H1 (cell line): ENCODE data around the gene ADARB2. TPM values are rescaled to one million over a fixed set of nuclear protein-coding genes. Genes with fewer than 3 reads are reported as not detected.

ENCODE experiments used
- CTCF ChIA-PET: fragments of 300-600 bp; sonication (Branson Sonifier 250); formaldehyde crosslinking; loops from one replicate; lab custom pipeline; 2021; ENCODE audit not compliant: partially characterized antibody; lab: Charles Lee
- POLR2A ChIA-PET: fragments of 300-600 bp; sonication (Branson Sonifier 250); formaldehyde crosslinking; loops from one replicate; lab custom pipeline; 2021; ENCODE audit warnings: inconsistent platforms; ENCODE audit not compliant: partially characterized antibody; lab: Charles Lee
- DNase-seq, 2 experiments: peaks; one replicate each; pipeline versions ENCODE4 v3.0.0 to v3.0.0-alpha.2; 2010 to 2022; ENCODE audit warnings: low spot score in 2 of 2, low read depth in 1 of 2, mixed read lengths in 1 of 2
- FAIRE-seq: peaks from 2 replicates; lab custom pipeline; 2011; peaks lifted over from hg19 to GRCh38; lab: Jason Lieb, UNC
- H2AFZ ChIP-seq: 2 replicates; pipeline ENCODE4 v1.8.1; 2012; ENCODE audit warnings: low read length, inconsistent platforms
- H2AK5ac ChIP-seq: 2 replicates; pipeline ENCODE4 v1.6.1; 2013; ENCODE audit warnings: low read depth, low read length
- H2BK120ac ChIP-seq: replicated peaks from 2 replicates; pipeline ENCODE3; 2013; ENCODE audit warnings: low read depth, low read length, inconsistent platforms
- H2BK12ac ChIP-seq: 2 replicates; pipeline ENCODE4 v1.6.1; 2013; ENCODE audit warnings: low read depth, low read length
- H2BK15ac ChIP-seq: 2 replicates; pipeline ENCODE4 v1.6.1; 2013; ENCODE audit warnings: low read length
- H2BK20ac ChIP-seq: 2 replicates; pipeline ENCODE4 v1.6.1; 2013; ENCODE audit warnings: low read length
- H2BK5ac ChIP-seq: 2 replicates; pipeline ENCODE4 v1.6.1; 2013; ENCODE audit warnings: low read depth, low read length
- H3K14ac ChIP-seq: 2 replicates; pipeline ENCODE4 v1.6.1; 2013; ENCODE audit warnings: inconsistent platforms; ENCODE audit not compliant: insufficient read length
- H3K18ac ChIP-seq: 2 replicates; pipeline ENCODE4 v1.6.1; 2013; ENCODE audit warnings: low read length; ENCODE audit errors: extremely low read depth
- H3K23ac ChIP-seq: 2 replicates; pipeline ENCODE4 v1.6.1; 2013; ENCODE audit warnings: inconsistent platforms; ENCODE audit not compliant: insufficient read length
- H3K23me2 ChIP-seq: 2 replicates; pipeline ENCODE4 v1.6.1; 2013; ENCODE audit warnings: low read depth, low read length
- H3K27ac ChIP-seq: 2 replicates; pipeline ENCODE4 v1.6.1; 2011; ENCODE audit warnings: low read depth, low read length, inconsistent platforms
- H3K27me3 ChIP-seq, 4 experiments: replicated peaks in 1 of 4; 1 replicate in 1 of 4; 2 replicates in 3 of 4; pipeline versions ENCODE4 v1.6.1 to v1.8.1; 2011 to 2013; ENCODE audit warnings: low read length in 3 of 4, mild to moderate bottlenecking in 3 of 4, inconsistent platforms in 2 of 4, mixed read lengths in 2 of 4, moderate library complexity in 1 of 4; ENCODE audit not compliant: control insufficient read depth in 3 of 4, insufficient read depth in 3 of 4; ENCODE audit errors: extremely low read depth in 1 of 4
- H3K36me3 ChIP-seq, 4 experiments: 2 replicates each; pipeline versions ENCODE4 v1.6.1 to v1.8.1; 2011 to 2013; ENCODE audit warnings: mild to moderate bottlenecking in 4 of 4, low read length in 3 of 4, moderate library complexity in 2 of 4, control low read depth in 1 of 4, inconsistent platforms in 1 of 4; ENCODE audit not compliant: insufficient read depth in 4 of 4, control insufficient read depth in 2 of 4
- H3K4ac ChIP-seq: replicated peaks from 2 replicates; pipeline ENCODE3; 2013; ENCODE audit warnings: low read length, low read depth, mixed read lengths, inconsistent platforms; ENCODE audit not compliant: insufficient read length
- H3K4me1 ChIP-seq, 4 experiments: replicated peaks in 1 of 4; 1 replicate in 1 of 4; 2 replicates in 3 of 4; pipeline versions ENCODE4 v1.6.1 to v1.8.1; 2011 to 2013; ENCODE audit warnings: low read length in 3 of 4, inconsistent platforms in 2 of 4, mixed read lengths in 1 of 4; ENCODE audit not compliant: insufficient read depth in 4 of 4, control insufficient read depth in 3 of 4
- H3K4me2 ChIP-seq, 2 experiments: 2 replicates each; pipeline versions ENCODE4 v1.6.1 to v1.8.1; 2011 to 2013; ENCODE audit warnings: low read depth in 2 of 2, low read length in 2 of 2, control low read depth in 1 of 2, inconsistent platforms in 1 of 2, mild to moderate bottlenecking in 1 of 2; ENCODE audit not compliant: insufficient read depth in 1 of 2
- H3K4me3 ChIP-seq, 4 experiments: fragments of 200-600, 300-600 bp in 1 of 4; sonication (generic), shearing (Covaris generic), sonication (Bioruptor Twin) in 1 of 4; 2 replicates each; pipeline versions ENCODE4 v1.5.1 to v1.8.1; 2011 to 2016; ENCODE audit warnings: low read length in 4 of 4, low read depth in 3 of 4, control low read depth in 2 of 4, inconsistent platforms in 2 of 4, mild to moderate bottlenecking in 2 of 4, mixed read lengths in 1 of 4, moderate library complexity in 1 of 4; ENCODE audit not compliant: insufficient read depth in 2 of 4; ENCODE audit errors: extremely low read depth in 1 of 4
- H3K56ac ChIP-seq: replicated peaks from 2 replicates; pipeline ENCODE3; 2013; ENCODE audit warnings: low read depth, mild to moderate bottlenecking, mixed read lengths, low read length, inconsistent platforms; ENCODE audit not compliant: insufficient read length
- H3K79me1 ChIP-seq: 2 replicates; pipeline ENCODE4 v1.6.1; 2013; ENCODE audit warnings: low read depth, low read length, control low read depth
- H3K79me2 ChIP-seq, 2 experiments: 2 replicates each; pipeline versions ENCODE4 v1.6.1 to v1.8.1; 2012 to 2013; ENCODE audit warnings: low read length in 2 of 2, mild to moderate bottlenecking in 2 of 2, inconsistent platforms in 1 of 2; ENCODE audit not compliant: insufficient read depth in 2 of 2, control insufficient read depth in 1 of 2
- H3K9ac ChIP-seq, 4 experiments: replicated peaks in 1 of 4; 1 replicate in 1 of 4; 2 replicates in 3 of 4; pipeline versions ENCODE4 v1.6.1 to v1.8.1; 2011 to 2013; ENCODE audit warnings: low read depth in 3 of 4, low read length in 3 of 4, control low read depth in 2 of 4, mild to moderate bottlenecking in 2 of 4, moderate library complexity in 2 of 4, inconsistent platforms in 1 of 4; ENCODE audit errors: extremely low read depth in 1 of 4
- H3K9me3 ChIP-seq, 2 experiments: 2 replicates each; pipeline versions ENCODE4 v1.6.1 to v1.8.1; 2012 to 2013; ENCODE audit warnings: mild to moderate bottlenecking in 2 of 2, moderate library complexity in 2 of 2, control low read depth in 1 of 2, inconsistent platforms in 1 of 2, low read depth in 1 of 2, low read length in 1 of 2, mixed read lengths in 1 of 2; ENCODE audit not compliant: insufficient read depth in 2 of 2
- H4K20me1 ChIP-seq, 2 experiments: replicated peaks in 1 of 2; 2 replicates each; pipeline versions ENCODE3 to v1.8.1; 2011 to 2013; ENCODE audit warnings: inconsistent platforms in 2 of 2, low read length in 2 of 2, mild to moderate bottlenecking in 1 of 2; ENCODE audit not compliant: insufficient read depth in 2 of 2, control insufficient read depth in 1 of 2
- H4K5ac ChIP-seq: 2 replicates; pipeline ENCODE4 v1.6.1; 2013; ENCODE audit warnings: low read length, low read depth, mixed read lengths, inconsistent platforms; ENCODE audit not compliant: insufficient read length
- H4K8ac ChIP-seq: 2 replicates; pipeline ENCODE4 v1.8.0; 2013; ENCODE audit warnings: mild to moderate bottlenecking, moderate library complexity, low read length, inconsistent platforms; ENCODE audit not compliant: insufficient read depth; ENCODE audit errors: extremely low read depth
- H4K91ac ChIP-seq: replicated peaks from 2 replicates; pipeline ENCODE3; 2013; ENCODE audit warnings: low read length, mixed read lengths, inconsistent platforms; ENCODE audit not compliant: insufficient read length
- ASH2L ChIP-seq: fragments of 200-600, 300-600 bp; sonication (generic); IDR thresholded peaks from one replicate; pipeline ENCODE4 v1.7.1; 2017; ENCODE audit warnings: low read length
- EZH2 ChIP-seq: fragments of 200-600 bp; sonication (generic); IDR thresholded peaks from 2 replicates; pipeline ENCODE4 v1.7.1; 2012; ENCODE audit warnings: low read depth, mild to moderate bottlenecking, moderate library complexity, low read length, inconsistent platforms; ENCODE audit not compliant: severe bottlenecking
- MAFK ChIP-seq: IDR thresholded peaks from 2 replicates; pipeline ENCODE4 v1.6.1; 2012; ENCODE audit warnings: low read depth, mild to moderate bottlenecking, improper control_type of control experiment, low read length
- NANOG ChIP-seq: IDR thresholded peaks from 2 replicates; pipeline ENCODE4 v1.6.1; 2011; ENCODE audit warnings: low read length, low read depth, mild to moderate bottlenecking, inconsistent platforms; ENCODE audit not compliant: insufficient read depth, poor library complexity, severe bottlenecking
- RAD21 ChIP-seq, 2 experiments: IDR thresholded peaks in 1 of 2; conservative IDR thresholded peaks in 1 of 2; 2 replicates each; pipeline ENCODE4 v1.6.1; 2011; ENCODE audit warnings: low read depth in 2 of 2, low read length in 2 of 2, improper control_type of control experiment in 1 of 2, inconsistent platforms in 1 of 2, mild to moderate bottlenecking in 1 of 2, moderate library complexity in 1 of 2
- SAP30 ChIP-seq: fragments of 300-600 bp; sonication (generic); IDR thresholded peaks from 2 replicates; pipeline ENCODE4 v1.7.1; 2012; ENCODE audit warnings: low read length, moderate library complexity, mild to moderate bottlenecking, inconsistent platforms; ENCODE audit not compliant: insufficient read depth, insufficient replicate concordance
- SIN3A ChIP-seq, 2 experiments: IDR thresholded peaks in 1 of 2; conservative IDR thresholded peaks in 1 of 2; 2 replicates each; pipeline ENCODE4 v1.6.1; 2011 to 2012; ENCODE audit warnings: low read length in 2 of 2, improper control_type of control experiment in 1 of 2, low read depth in 1 of 2, mild to moderate bottlenecking in 1 of 2
- SIRT6 ChIP-seq: IDR thresholded peaks from one replicate; pipeline ENCODE4 v1.7.1; 2012; ENCODE audit warnings: low read length, inconsistent platforms
- TAF1 ChIP-seq: IDR thresholded peaks from 2 replicates; pipeline ENCODE4 v1.6.1; 2011; ENCODE audit warnings: mild to moderate bottlenecking, low read depth, low read length
- TBP ChIP-seq: IDR thresholded peaks from 2 replicates; pipeline ENCODE4 v1.6.1; 2011; ENCODE audit warnings: low read depth, low read length, improper control_type of control experiment
- TEAD4 ChIP-seq: IDR thresholded peaks from 2 replicates; pipeline ENCODE4 v1.6.1; 2012; ENCODE audit warnings: low read depth, low read length, inconsistent platforms, mixed read lengths
- USF2 ChIP-seq: IDR thresholded peaks from 2 replicates; pipeline ENCODE4 v1.6.1; 2011; ENCODE audit warnings: low read length, improper control_type of control experiment
- ZNF274 ChIP-seq: IDR thresholded peaks from 2 replicates; pipeline ENCODE4 v1.7.0; 2012; ENCODE audit warnings: low read length, borderline replicate concordance; ENCODE audit errors: extremely low read depth
- WGBS, 2 experiments: shearing (Covaris generic) in 1 of 2; methylation state at CpG; one replicate each; pipeline versions ENCODE4 v1.1.6 to v1.1.7; 2013 to 2015; ENCODE audit warnings: low lambda C conversion rate in 2 of 2, mixed read lengths in 2 of 2, inconsistent platforms in 1 of 2, low coverage in 1 of 2, missing lambda C conversion rate in 1 of 2; ENCODE audit not compliant: insufficient replicate concordance in 2 of 2, insufficient coverage in 1 of 2, insufficient read length in 1 of 2; ENCODE audit errors: extremely low coverage in 1 of 2, missing lambda C conversion rate in 1 of 2; 5-methylcytosine and 5-hydroxymethylcytosine counted together
- polyA plus RNA-seq, 7 experiments: library from polyadenylated mRNA; depleted of rRNA in 3 of 7; stranded (reverse) in 5 of 7; unstranded in 2 of 7; fragments of >200 nt in 5 of 7; fragments of 200-250 nt in 2 of 7; gene quantifications; 1 replicate in 5 of 7; 2 replicates in 1 of 7; 4 replicates in 1 of 7; pipeline versions ENCODE4 v1.2.1 to v1.2.3, GENCODE V29; 2011 to 2013; ENCODE audit warnings: missing spikeins in 2 of 7, mixed read lengths in 2 of 7
- total RNA-seq: library from RNA; stranded (reverse); fragmentation: NEBNext Ultra II Directional; extraction: Animal tissue kit (Norgen Biotek cat#: 25700); gene quantifications from 2 replicates; pipeline ENCODE4 v1.2.1, GENCODE V29; 2021

Gene ADARB2
- total and polyA plus RNA-seq, 2 of the 8 experiments (the other 6 are each of a cell fraction or from before 2014, with no cell fraction given), result 2.2 to 2.8 TPM

GRCh38 chr10:1684991-1685390 is 52.3 kb downstream of the ADARB2 start:
- Histone ChIP-seq H4K8ac (no peak overlapping the region), H4K5ac (no peak overlapping the region), H2BK120ac (no peak overlapping the region), H3K23ac (no peak overlapping the region), H3K9ac (no peak overlapping the region), H3K27me3 (no peaks in the 10 kb centered on the region), H3K27ac (no peak overlapping the region), H3K4me3 (no peak overlapping the region), H3K9me3 (peaks cover 7 to 14% of the 10 kb centered on the region in 2 experiments; a peak in 3 of 4 replicates), H4K20me1 (no peaks in the 10 kb centered on the region), H2BK5ac (no peak overlapping the region), H2AK5ac (no peak overlapping the region), H4K91ac (no peak overlapping the region), H3K18ac (no peak overlapping the region), H2AFZ (no peak overlapping the region), H3K56ac (no peak overlapping the region), H3K4ac (no peak overlapping the region), H3K23me2 (no peaks in the 10 kb centered on the region), H3K79me1 (no peaks in the 10 kb centered on the region), H3K36me3 (no peaks in the 10 kb centered on the region), H3K79me2 (no peaks in the 10 kb centered on the region), H3K14ac (no peak overlapping the region), H3K4me1 (no peaks in the 10 kb centered on the region; a peak in 1 of 7 replicates), H2BK20ac (no peak overlapping the region), H3K4me2 (no peak overlapping the region), H2BK15ac (no peak overlapping the region), H2BK12ac (no peak overlapping the region)
- ChIA-PET POLR2A (no interaction called here), CTCF (no interaction called here)
- DNase-seq (no peak), FAIRE-seq (no peak)
- WGBS, 2 experiments, result 90 to 100% methylated on average over 1 to 9 of the region's 9 CpGs
- TF ChIP-seq USF2 (no peak), TBP (no peak), RAD21 (IDR thresholded peaks at IDR 0.05 in 1 of 2, conservative IDR thresholded peaks at IDR 0.05 in 1 of 2; ENCODE audit: low read depth in 2 of 2, low read length in 2 of 2) (no peak), SIRT6 (no peak), EZH2 (no peak), ZNF274 (no peak), ASH2L (no peak), SIN3A (conservative IDR thresholded peaks at IDR 0.05 in 1 of 2, IDR thresholded peaks at IDR 0.05 in 1 of 2; ENCODE audit: low read depth in 1 of 2, low read length in 2 of 2) (no peak), SAP30 (no peak), TAF1 (no peak), NANOG (no peak), MAFK (no peak), TEAD4 (no peak)
